PC-9 (cell line): ENCODE measurements around the gene CLCN2.

Experiments
- CTCF ChIP-seq: fragments of 200-600 bp; sonication (generic); conservative IDR thresholded peaks from 2 replicates; pipeline ENCODE4 v1.6.1; 2017; ENCODE audit warnings: mixed run types, antibody characterized with exemption, mild to moderate bottlenecking, moderate library complexity
- EZH2 ChIP-seq: fragments of 200-600 bp; sonication (generic); IDR thresholded peaks from 2 replicates; pipeline ENCODE4 v1.8.0; 2017; ENCODE audit warnings: antibody characterized with exemption, low read depth

GRCh38 chr3:184375747-184376461 is 14.5 kb upstream of the CLCN2 start:
- TF ChIP-seq CTCF (no peak), EZH2 (no peak)
